Naive thymus-derived CD4-positive, alpha-beta T cell (primary cell): ENCODE measurements around the gene RASL12. TPM values are rescaled to one million over a fixed set of nuclear protein-coding genes. Genes with fewer than 3 reads are reported as not detected.

ENCODE experiments used
- ATAC-seq: fragments of 150-1000 bp; cut with Tn5 transposase; 2 replicates; pipeline ENCODE4 v1.10.0; 2021; ENCODE audit warnings: mild to moderate bottlenecking, moderate library complexity
- CTCF ChIA-PET: fragments of 350-600 bp; sonication (Branson Sonifier 250); formaldehyde crosslinking; loops from one replicate; lab custom pipeline; 2021; ENCODE audit warnings: antibody characterized with exemption; lab: Charles Lee
- POLR2A ChIA-PET: fragments of 350-600 bp; sonication (Branson Sonifier 250); formaldehyde crosslinking; loops from one replicate; lab custom pipeline; 2021; ENCODE audit warnings: antibody characterized with exemption, inconsistent platforms; lab: Charles Lee
- DNase-seq, 9 donors: peaks; one replicate each; pipeline versions ENCODE4 v3.0.0 to v3.0.0-alpha.2; 2020 to 2022; ENCODE audit warnings: mixed read lengths in 1 of 9
- H3K27ac ChIP-seq: one replicate; pipeline ENCODE4 v1.7.0; 2013; ENCODE audit warnings: mild to moderate bottlenecking, low read depth, low read length, moderate library complexity
- H3K27me3 ChIP-seq, 2 donors: one replicate each; pipeline ENCODE4 v1.7.0; 2013; ENCODE audit warnings: low read length in 2 of 2, mild to moderate bottlenecking in 2 of 2, moderate library complexity in 2 of 2; ENCODE audit not compliant: control insufficient read depth in 2 of 2, insufficient read depth in 2 of 2
- H3K36me3 ChIP-seq, 3 experiments: 1 replicate in 2 of 3; 2 replicates in 1 of 3; pipeline ENCODE4 v1.7.0; 2013; ENCODE audit warnings: low read length in 3 of 3, mild to moderate bottlenecking in 3 of 3, moderate library complexity in 1 of 3; ENCODE audit not compliant: insufficient read depth in 3 of 3, control insufficient read depth in 2 of 3
- H3K4me1 ChIP-seq, 2 donors: one replicate each; pipeline ENCODE4 v1.7.0; 2013; ENCODE audit warnings: low read length in 2 of 2, mild to moderate bottlenecking in 2 of 2, moderate library complexity in 1 of 2; ENCODE audit not compliant: control insufficient read depth in 2 of 2, insufficient read depth in 2 of 2
- H3K4me3 ChIP-seq: 2 replicates; pipeline ENCODE4 v1.7.0; 2013; ENCODE audit warnings: mild to moderate bottlenecking, low read length
- H3K9me3 ChIP-seq, 3 experiments: 1 replicate in 2 of 3; 2 replicates in 1 of 3; pipeline ENCODE4 v1.7.0; 2013; ENCODE audit warnings: low read length in 3 of 3; ENCODE audit not compliant: control insufficient read depth in 2 of 3
- H3K27ac Mint-ChIP-seq, 9 donors: one replicate each; pipeline ENCODE4 v1.8.0; 2020 to 2022; ENCODE audit warnings: mixed read lengths in 9 of 9, mild to moderate bottlenecking in 8 of 9, moderate library complexity in 5 of 9, inconsistent platforms in 2 of 9
- H3K27me3 Mint-ChIP-seq, 5 donors: one replicate each; pipeline ENCODE4 v1.8.0; 2021 to 2022; ENCODE audit warnings: mixed read lengths in 5 of 5, mild to moderate bottlenecking in 1 of 5
- H3K36me3 Mint-ChIP-seq, 5 donors: one replicate each; pipeline ENCODE4 v1.8.0; 2020 to 2022; ENCODE audit warnings: mixed read lengths in 5 of 5, mild to moderate bottlenecking in 3 of 5, inconsistent platforms in 1 of 5
- H3K4me1 Mint-ChIP-seq, 7 donors: one replicate each; pipeline ENCODE4 v1.8.0; 2020 to 2022; ENCODE audit warnings: mixed read lengths in 7 of 7, mild to moderate bottlenecking in 3 of 7, inconsistent platforms in 1 of 7
- H3K4me3 Mint-ChIP-seq, 10 donors: one replicate each; pipeline ENCODE4 v1.8.0; 2020 to 2022; ENCODE audit warnings: mild to moderate bottlenecking in 10 of 10, mixed read lengths in 10 of 10, moderate library complexity in 6 of 10, inconsistent platforms in 2 of 10
- H3K9me3 Mint-ChIP-seq, 11 donors: one replicate each; pipeline ENCODE4 v1.8.0; 2020 to 2022; ENCODE audit warnings: mixed read lengths in 11 of 11, mild to moderate bottlenecking in 4 of 11, inconsistent platforms in 1 of 11, moderate library complexity in 1 of 11
- intact Hi-C, 2 donors: fragments of 100-400 bp; cut with micrococcal nuclease; formaldehyde crosslinking; loops; one replicate each; pipeline ENCODE4 v1.15.1; 2023
- polyA plus RNA-seq, 2 donors: library from polyadenylated mRNA; unstranded; fragments of 300-500 nt; fragmentation: Illumina TruSeq; gene quantifications; one replicate each; pipeline ENCODE4 v1.2.3, GENCODE V29; 2021
- total RNA-seq, 6 experiments: library from RNA in 5 of 6; stranded (reverse) in 5 of 6; gene quantifications; 1 replicate in 5 of 6; 2 replicates in 1 of 6; pipeline ENCODE4 v1.2.3 and lab custom pipeline; 2021 to 2026

RASL12 gene
- total and polyA plus RNA-seq, 7 experiments from 2014 or later: not detected

DNA sequence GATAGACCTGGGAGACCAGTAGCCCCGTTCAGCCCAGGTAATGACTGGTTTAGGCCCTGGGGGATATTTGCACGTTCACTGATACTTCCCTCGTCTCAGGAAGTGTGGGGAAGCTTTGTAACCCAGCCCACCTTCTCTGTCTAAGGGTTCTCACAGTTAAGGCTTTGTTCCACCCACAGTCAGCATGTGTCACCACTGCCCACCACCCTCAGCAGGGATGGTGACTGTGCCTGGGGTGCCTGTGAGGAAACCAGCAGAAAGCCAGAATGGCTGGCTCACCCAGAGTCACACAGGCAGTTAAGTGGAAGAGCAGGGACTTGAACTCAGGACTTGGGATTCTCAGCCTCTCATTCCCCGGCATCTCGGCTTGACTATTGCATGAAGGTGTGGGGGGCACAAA, 14.0 kb upstream of the RASL12 start:
- H3K4me1 Mint-ChIP-seq: peaks cover 14 to 22% (median 20%) of the 10 kb centered on the region in 7 donors
- no peak for ATAC-seq
- H3K36me3 ChIP-seq: no peaks in the 10 kb centered on the region
- POLR2A ChIA-PET: no interaction called here
- no peak overlapping the region for H3K27ac Mint-ChIP-seq
- no peaks in the 10 kb centered on the region for H3K9me3 ChIP-seq
- no peak overlapping the region for H3K4me3 ChIP-seq
- no peak for DNase-seq
- peaks cover 10 to 44% (median 31%) of the 10 kb centered on the region in 5 donors for H3K27me3 Mint-ChIP-seq
- CTCF ChIA-PET: no interaction called here
- peaks cover 0 to 3% (median 0%) of the 10 kb centered on the region in 5 donors for H3K36me3 Mint-ChIP-seq
- peaks cover 0 to 11% of the 10 kb centered on the region in 2 donors for H3K4me1 ChIP-seq
- intact Hi-C loops: no loop called here
- H3K9me3 Mint-ChIP-seq: no peaks in the 10 kb centered on the region
- H3K27me3 ChIP-seq: no peaks in the 10 kb centered on the region
- H3K27ac ChIP-seq: no peak overlapping the region
- H3K4me3 Mint-ChIP-seq: no peak overlapping the region

DNA sequence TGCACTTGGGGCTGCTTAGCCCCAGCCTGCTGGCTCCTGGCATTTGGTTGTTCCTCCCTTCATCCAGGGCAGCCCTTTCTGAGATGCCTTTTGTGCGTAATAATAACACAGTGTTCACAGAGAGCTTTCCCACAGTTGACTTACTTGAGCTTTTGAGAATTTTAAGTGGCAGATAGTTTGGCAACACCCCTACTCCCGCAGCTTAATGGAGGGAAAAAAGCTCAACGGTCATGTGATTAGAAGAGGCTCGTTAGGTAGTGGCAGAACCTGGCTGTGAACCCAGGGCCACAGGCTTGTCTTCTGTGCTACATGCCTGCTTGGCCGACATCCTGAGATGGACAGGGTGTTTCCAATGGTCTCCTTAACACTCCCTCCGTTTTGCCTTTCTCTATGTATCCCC, 13.5 kb upstream of the RASL12 start:
- H3K4me3 ChIP-seq: no peak overlapping the region
- H3K9me3 Mint-ChIP-seq: no peaks in the 10 kb centered on the region
- peaks cover 14 to 45% (median 35%) of the 10 kb centered on the region in 5 donors for H3K27me3 Mint-ChIP-seq
- H3K27ac Mint-ChIP-seq: no peak overlapping the region
- no peak overlapping the region for H3K27ac ChIP-seq
- peaks cover 14 to 24% (median 20%) of the 10 kb centered on the region in 7 donors for H3K4me1 Mint-ChIP-seq
- POLR2A ChIA-PET: interaction anchor here (0.6 kb wide), 1 partner anchor 752 kb away, joined by 3 read pairs; no protein-coding TSS in a partner anchor
- peaks cover 0 to 11% of the 10 kb centered on the region in 2 donors for H3K4me1 ChIP-seq
- peaks cover 0 to 3% (median 0%) of the 10 kb centered on the region in 5 donors for H3K36me3 Mint-ChIP-seq
- no peaks in the 10 kb centered on the region for H3K36me3 ChIP-seq
- DNase-seq (no peak), ATAC-seq (no peak)
- CTCF ChIA-PET: no interaction called here
- H3K4me3 Mint-ChIP-seq: no peak overlapping the region
- no peaks in the 10 kb centered on the region for H3K9me3 ChIP-seq
- no peaks in the 10 kb centered on the region for H3K27me3 ChIP-seq
- intact Hi-C loops: no loop called here

DNA sequence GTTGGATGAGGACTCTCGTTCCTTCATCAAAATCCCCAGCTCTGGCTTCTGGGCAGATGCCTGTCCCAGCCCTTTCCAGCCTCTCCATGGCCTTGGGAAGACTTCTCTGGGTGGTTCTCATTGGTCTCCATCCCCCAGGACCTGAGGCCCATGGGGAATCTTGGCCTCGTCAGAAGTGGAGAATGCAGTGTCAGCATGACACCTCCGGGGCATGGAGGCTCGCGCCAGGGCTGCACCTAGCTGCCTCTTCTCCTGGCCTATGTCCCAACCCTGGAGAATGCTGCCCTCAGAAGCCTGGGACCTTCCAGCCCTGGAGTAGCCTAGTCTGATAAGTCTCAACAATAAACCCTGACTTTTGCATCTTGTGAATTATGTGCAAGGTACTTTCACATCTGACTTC, 11.8 kb upstream of the RASL12 start:
- peaks cover 16 to 45% (median 38%) of the 10 kb centered on the region in 5 donors for H3K27me3 Mint-ChIP-seq
- Histone ChIP-seq H3K27ac (no peak overlapping the region), H3K4me1 (peaks cover 0 to 11% of the 10 kb centered on the region in 2 donors), H3K9me3 (no peaks in the 10 kb centered on the region), H3K27me3 (no peaks in the 10 kb centered on the region), H3K4me3 (no peak overlapping the region), H3K36me3 (no peaks in the 10 kb centered on the region)
- DNase-seq (no peak), ATAC-seq (no peak)
- no peaks in the 10 kb centered on the region for H3K9me3 Mint-ChIP-seq
- H3K36me3 Mint-ChIP-seq: peaks cover 0 to 3% (median 0%) of the 10 kb centered on the region in 5 donors
- CTCF ChIA-PET: interaction anchor here (2.8 kb wide), 1 partner anchor 46 kb away, joined by 11 read pairs; no protein-coding TSS in a partner anchor
- peaks cover 13 to 27% (median 20%) of the 10 kb centered on the region in 7 donors for H3K4me1 Mint-ChIP-seq
- POLR2A ChIA-PET: no interaction called here
- H3K27ac Mint-ChIP-seq: no peak overlapping the region
- intact Hi-C loops: no loop called here
- no peak overlapping the region for H3K4me3 Mint-ChIP-seq

DNA sequence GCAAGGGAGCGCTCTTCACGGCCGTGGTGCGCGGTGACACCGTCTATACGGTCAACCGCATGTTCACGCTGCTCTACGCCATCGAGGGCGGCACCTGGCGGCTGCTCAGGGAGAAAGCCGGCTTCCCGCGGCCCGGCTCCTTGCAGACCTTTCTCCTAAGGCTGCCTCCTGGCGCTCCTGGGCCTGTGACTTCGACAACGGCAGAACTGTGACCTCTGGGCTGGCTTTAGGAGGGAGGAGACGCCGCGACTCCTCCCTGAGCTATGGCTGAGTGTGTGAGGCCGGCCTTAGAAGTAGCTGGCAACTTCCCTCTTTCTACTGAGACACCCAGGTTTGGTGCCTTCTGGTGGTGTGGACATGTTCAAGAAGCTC, 10.2 kb upstream of the RASL12 start:
- Mint-ChIP-seq H3K4me1 (peaks cover 13 to 25% (median 19%) of the 10 kb centered on the region in 7 donors), H3K4me3 (peak overlapping the region in 7 of 10 donors; percentile 11 to 80 (median 52)), H3K27ac (peak overlapping the region in 1 of 9 donors; percentile 74), H3K36me3 (peaks cover 0 to 3% (median 0%) of the 10 kb centered on the region in 5 donors), H3K27me3 (peaks cover 16 to 35% (median 32%) of the 10 kb centered on the region in 5 donors), H3K9me3 (no peaks in the 10 kb centered on the region)
- ATAC-seq (peak; percentile 74), DNase-seq (peak in 8 of 9 donors; percentile 18 to 54 (median 39))
- POLR2A ChIA-PET: no interaction called here
- no peaks in the 10 kb centered on the region for H3K9me3 ChIP-seq
- intact Hi-C loops: loop anchor here (1.0 kb wide), 3 partner anchors 24 to 347 kb away; no protein-coding TSS in a partner anchor
- no peaks in the 10 kb centered on the region for H3K27me3 ChIP-seq
- H3K27ac ChIP-seq: no peak overlapping the region
- H3K36me3 ChIP-seq: no peaks in the 10 kb centered on the region
- CTCF ChIA-PET: interaction anchor here (0.8 to 2.8 kb wide), 3 partner anchors 9 to 53 kb away, joined by 3 to 11 read pairs (median 3); no protein-coding TSS in a partner anchor
- no peak overlapping the region for H3K4me3 ChIP-seq
- H3K4me1 ChIP-seq: peaks cover 0 to 11% of the 10 kb centered on the region in 2 donors

DNA sequence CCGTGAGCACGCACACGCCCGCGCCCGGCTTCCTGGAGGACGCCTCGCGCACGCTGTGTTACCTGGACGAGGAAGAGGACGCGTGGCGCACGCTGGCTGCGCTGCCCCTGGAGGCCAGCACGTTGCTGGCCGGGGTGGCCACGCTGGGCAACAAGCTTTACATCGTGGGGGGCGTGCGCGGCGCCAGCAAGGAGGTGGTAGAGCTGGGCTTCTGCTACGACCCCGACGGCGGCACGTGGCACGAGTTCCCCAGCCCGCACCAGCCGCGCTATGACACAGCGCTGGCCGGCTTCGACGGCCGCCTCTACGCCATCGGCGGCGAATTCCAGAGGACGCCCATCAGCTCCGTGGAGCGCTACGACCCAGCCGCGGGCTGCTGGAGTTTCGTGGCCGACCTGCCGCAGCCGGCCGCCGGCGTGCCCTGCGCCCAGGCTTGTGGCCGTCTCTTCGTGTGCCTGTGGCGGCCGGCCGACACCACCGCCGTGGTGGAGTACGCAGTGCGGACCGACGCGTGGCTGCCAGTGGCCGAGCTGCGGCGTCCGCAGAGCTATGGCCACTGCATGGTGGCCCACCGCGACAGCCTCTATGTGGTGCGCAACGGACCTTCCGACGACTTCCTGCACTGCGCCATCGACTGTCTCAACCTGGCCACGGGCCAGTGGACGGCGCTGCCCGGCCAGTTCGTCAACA, 9.6 kb upstream of the RASL12 start:
- Histone ChIP-seq H3K27me3 (no peaks in the 10 kb centered on the region), H3K4me3 (no peak overlapping the region), H3K9me3 (no peaks in the 10 kb centered on the region), H3K36me3 (no peaks in the 10 kb centered on the region), H3K27ac (no peak overlapping the region), H3K4me1 (peaks cover 0 to 9% of the 10 kb centered on the region in 2 donors)
- peaks cover 0 to 3% (median 0%) of the 10 kb centered on the region in 5 donors for H3K36me3 Mint-ChIP-seq
- ATAC-seq (no peak), DNase-seq (no peak)
- POLR2A ChIA-PET: no interaction called here
- peak overlapping the region in 1 of 9 donors; percentile 74 for H3K27ac Mint-ChIP-seq
- peaks cover 9 to 20% (median 14%) of the 10 kb centered on the region in 7 donors for H3K4me1 Mint-ChIP-seq
- no peaks in the 10 kb centered on the region for H3K9me3 Mint-ChIP-seq
- H3K27me3 Mint-ChIP-seq: peaks cover 16 to 30% (median 27%) of the 10 kb centered on the region in 5 donors
- peak overlapping the region in 7 of 10 donors; percentile 11 to 80 (median 52) for H3K4me3 Mint-ChIP-seq
- intact Hi-C loops: no loop called here
- CTCF ChIA-PET: interaction anchor here (0.9 kb wide), 1 partner anchor 8 kb away, joined by 3 read pairs; no protein-coding TSS in a partner anchor

DNA sequence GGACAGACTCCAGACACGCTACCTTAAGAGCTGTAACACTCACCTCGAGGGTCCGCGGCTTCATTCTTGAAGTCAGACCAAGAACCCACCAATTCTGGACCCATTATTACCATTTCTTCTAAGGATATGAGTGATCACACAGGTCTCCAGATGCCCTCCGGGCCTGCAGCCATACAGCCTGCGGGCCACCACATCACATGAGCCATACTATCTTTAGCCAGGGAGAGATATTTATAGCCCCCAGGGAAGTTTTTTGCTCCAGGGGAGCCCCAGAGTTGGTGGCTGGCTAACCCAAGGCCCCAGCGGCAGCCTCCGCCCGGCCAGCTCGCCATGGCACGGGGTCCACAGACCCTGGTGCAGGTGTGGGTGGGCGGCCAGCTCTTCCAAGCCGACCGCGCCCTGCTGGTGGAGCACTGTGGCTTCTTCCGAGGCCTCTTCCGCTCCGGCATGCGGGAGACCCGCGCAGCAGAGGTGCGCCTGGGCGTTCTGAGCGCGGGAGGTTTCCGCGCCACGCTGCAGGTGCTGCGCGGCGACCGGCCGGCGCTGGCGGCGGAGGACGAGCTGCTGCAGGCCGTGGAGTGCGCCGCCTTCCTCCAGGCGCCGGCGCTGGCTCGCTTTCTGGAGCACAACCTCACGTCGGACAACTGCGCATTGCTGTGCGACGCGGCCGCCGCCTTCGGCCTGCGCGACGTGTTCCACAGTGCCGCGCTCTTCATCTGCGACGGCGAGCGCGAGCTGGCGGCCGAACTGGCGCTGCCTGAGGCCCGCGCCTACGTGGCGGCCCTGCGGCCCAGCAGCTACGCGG, 8.9 kb upstream of the RASL12 start, which contains the start of gene KBTBD13:
KBTBD13 (plus strand) TSS at position 261 of the 805 bp plus-strand sequence; CDS start at position 331, 70 bp downstream.
- Mint-ChIP-seq H3K27me3 (peaks cover 16 to 27% (median 25%) of the 10 kb centered on the region in 5 donors), H3K9me3 (no peaks in the 10 kb centered on the region), H3K4me1 (peaks cover 5 to 13% (median 10%) of the 10 kb centered on the region in 7 donors), H3K36me3 (peaks cover 0 to 3% (median 0%) of the 10 kb centered on the region in 5 donors), H3K4me3 (peak within 1 kb of the TSS in 5 of 10 donors; percentile 26 to 68 (median 46)), H3K27ac (peak within 1 kb of the TSS in 1 of 9 donors; percentile 21)
- ATAC-seq: no peak
- ChIA-PET CTCF (interaction anchor here (0.9 to 1.8 kb wide), 2 partner anchors 7 to 42 kb away, joined by 3 to 5 read pairs; no protein-coding TSS in a partner anchor), POLR2A (no interaction called here)
- H3K4me1 ChIP-seq: peaks cover 0 to 2% of the 10 kb centered on the region in 2 donors
- no peak for DNase-seq
- no peaks in the 10 kb centered on the region for H3K27me3 ChIP-seq
- intact Hi-C loops: no loop called here
- no peaks in the 10 kb centered on the region for H3K9me3 ChIP-seq
- H3K27ac ChIP-seq: no peak within 1 kb of the TSS
- H3K36me3 ChIP-seq: no peaks in the 10 kb centered on the region
- H3K4me3 ChIP-seq: no peak within 1 kb of the TSS
